Measurements from ENCODE around the gene NFATC3. TPM values are rescaled to one million over a fixed set of nuclear protein-coding genes. Genes with fewer than 3 reads are reported as not detected.
A peak's percentile ranks its signal among the peaks of the same experiment; 100 is the strongest.

Gene NFATC3
- total RNA-seq, 1 donor from 2014 or later, result 34.2 TPM

GRCh38 chr16:68246121-68246520 is 161.0 kb downstream of the NFATC3 start:
- H3K79me2 ChIP-seq (ENCODE audit: low read depth), result no peaks in the 10 kb centered on the region
- Mint-ChIP-seq H3K27me3 (ENCODE audit: insufficient read depth, low read depth) (peaks cover 18% of the 10 kb centered on the region), H3K27ac (no peak overlapping the region), H3K4me1 (peaks cover 13% of the 10 kb centered on the region), H3K4me3 (peak overlapping the region; percentile 98), H3K36me3 (peaks cover 7% of the 10 kb centered on the region), H3K9me3 (no peaks in the 10 kb centered on the region)
- no peaks in the 10 kb centered on the region for H4K20me1 ChIP-seq (ENCODE audit: low read depth)
- H3F3A ChIP-seq (ENCODE audit: low read depth), result no peaks in the 10 kb centered on the region
- no peaks in the 10 kb centered on the region for H3K36me3 ChIP-seq
- H3K9me3 ChIP-seq (ENCODE audit: low read depth), result no peaks in the 10 kb centered on the region
- DNase-seq (ENCODE audit: low spot score), result no peak
- peak overlapping the region; percentile 90 for H3K4me2 ChIP-seq
- peaks cover 4% of the 10 kb centered on the region for H3K4me1 ChIP-seq
- no peak overlapping the region for H3K27ac ChIP-seq
- H3K4me3 ChIP-seq, result peak overlapping the region; percentile 94
- peaks cover 19% of the 10 kb centered on the region for H3K27me3 ChIP-seq
- no peak overlapping the region for H2AFZ ChIP-seq (replicated peaks)
- TF ChIP-seq EZH2phosphoT487 (IDR thresholded peaks at IDR 0.05) (no peak), EZH2 (IDR thresholded peaks at IDR 0.05) (no peak), CTCF (IDR thresholded peaks at IDR 0.05) (no peak)
- H3K9ac ChIP-seq, result no peak overlapping the region

GRCh38 chr16:68246666-68247065 is 161.5 kb downstream of the NFATC3 start:
- Histone ChIP-seq H4K20me1 (ENCODE audit: low read depth) (no peaks in the 10 kb centered on the region), H2AFZ (replicated peaks) (no peak overlapping the region), H3K27ac (no peak overlapping the region), H3K9ac (no peak overlapping the region), H3K79me2 (ENCODE audit: low read depth) (no peaks in the 10 kb centered on the region), H3K27me3 (peaks cover 19% of the 10 kb centered on the region), H3K4me3 (no peak overlapping the region), H3K4me2 (no peak overlapping the region), H3K36me3 (no peaks in the 10 kb centered on the region), H3K9me3 (ENCODE audit: low read depth) (no peaks in the 10 kb centered on the region), H3F3A (ENCODE audit: low read depth) (no peaks in the 10 kb centered on the region), H3K4me1 (peaks cover 4% of the 10 kb centered on the region)
- H3K9me3 Mint-ChIP-seq, result no peaks in the 10 kb centered on the region
- DNase-seq (ENCODE audit: low spot score), result no peak
- peaks cover 13% of the 10 kb centered on the region for H3K4me1 Mint-ChIP-seq
- peak overlapping the region; percentile 53 for H3K27ac Mint-ChIP-seq
- H3K27me3 Mint-ChIP-seq (ENCODE audit: insufficient read depth, low read depth), result peaks cover 15% of the 10 kb centered on the region
- peak overlapping the region; percentile 52 for H3K4me3 Mint-ChIP-seq
- peaks cover 7% of the 10 kb centered on the region for H3K36me3 Mint-ChIP-seq
- TF ChIP-seq EZH2phosphoT487 (IDR thresholded peaks at IDR 0.05) (no peak), CTCF (IDR thresholded peaks at IDR 0.05) (no peak), EZH2 (IDR thresholded peaks at IDR 0.05) (no peak)

DNA sequence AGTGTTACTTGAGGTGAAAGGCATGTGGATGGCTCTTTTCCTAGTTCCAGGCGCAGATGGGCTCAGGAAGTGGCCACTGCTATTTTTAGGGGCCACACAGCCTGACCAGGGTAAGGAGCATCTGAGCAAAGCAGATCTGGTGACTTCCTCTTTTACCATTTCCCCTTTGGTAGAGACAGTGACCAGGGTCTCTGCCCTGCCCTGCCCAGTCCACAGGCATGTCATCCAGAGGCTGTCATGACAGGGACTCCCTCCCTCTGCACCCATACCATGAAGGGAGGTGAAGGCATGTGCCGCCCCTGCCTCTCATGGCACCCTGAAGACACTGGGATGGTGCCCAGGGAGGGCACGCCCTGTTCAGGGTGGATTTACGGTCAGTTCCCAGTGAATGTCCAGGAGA is 162.2 kb downstream of the NFATC3 start:
- Mint-ChIP-seq H3K27me3 (ENCODE audit: insufficient read depth, low read depth) (peaks cover 16% of the 10 kb centered on the region), H3K9me3 (no peaks in the 10 kb centered on the region), H3K27ac (peak overlapping the region; percentile 42), H3K4me1 (peaks cover 13% of the 10 kb centered on the region), H3K4me3 (peak overlapping the region; percentile 24), H3K36me3 (peaks cover 7% of the 10 kb centered on the region)
- H3K27me3 ChIP-seq, result peaks cover 19% of the 10 kb centered on the region
- H3K79me2 ChIP-seq (ENCODE audit: low read depth), result no peaks in the 10 kb centered on the region
- no peak overlapping the region for H3K4me3 ChIP-seq
- H3K4me2 ChIP-seq, result no peak overlapping the region
- H3K9me3 ChIP-seq (ENCODE audit: low read depth), result no peaks in the 10 kb centered on the region
- H3K9ac ChIP-seq, result no peak overlapping the region
- peaks cover 4% of the 10 kb centered on the region for H3K4me1 ChIP-seq
- no peak for DNase-seq (ENCODE audit: low spot score)
- no peaks in the 10 kb centered on the region for H3K36me3 ChIP-seq
- no peaks in the 10 kb centered on the region for H4K20me1 ChIP-seq (ENCODE audit: low read depth)
- no peak for TF ChIP-seq EZH2 (IDR thresholded peaks at IDR 0.05)
- TF ChIP-seq CTCF (IDR thresholded peaks at IDR 0.05), result no peak
- no peak for TF ChIP-seq EZH2phosphoT487 (IDR thresholded peaks at IDR 0.05)
- no peak overlapping the region for H3K27ac ChIP-seq
- no peak overlapping the region for H2AFZ ChIP-seq (replicated peaks)
- H3F3A ChIP-seq (ENCODE audit: low read depth), result no peaks in the 10 kb centered on the region

Data from neural progenitor cell (in vitro differentiated cells).